ENCODE results near the gene HIPK2. TPM values are rescaled to one million over a fixed set of nuclear protein-coding genes. Genes with fewer than 3 reads are reported as not detected.

The HIPK2 gene
- total RNA-seq, 1 experiment from 2014 or later = 8.6 TPM

GRCh38 chr7:139713061-139713460 lies 64.7 kb downstream of the HIPK2 start:
- Histone ChIP-seq H3K27me3 (ENCODE audit: control insufficient read depth, insufficient read depth, low read length) (no peaks in the 10 kb centered on the region), H3K4me3 (ENCODE audit: insufficient read depth, low read depth, low read length) (no peak overlapping the region), H3K36me3 (replicated peaks; ENCODE audit: control insufficient read depth, insufficient read depth, low read length) (peaks cover 2% of the 10 kb centered on the region)
- DNase-seq = no peak

DNA sequence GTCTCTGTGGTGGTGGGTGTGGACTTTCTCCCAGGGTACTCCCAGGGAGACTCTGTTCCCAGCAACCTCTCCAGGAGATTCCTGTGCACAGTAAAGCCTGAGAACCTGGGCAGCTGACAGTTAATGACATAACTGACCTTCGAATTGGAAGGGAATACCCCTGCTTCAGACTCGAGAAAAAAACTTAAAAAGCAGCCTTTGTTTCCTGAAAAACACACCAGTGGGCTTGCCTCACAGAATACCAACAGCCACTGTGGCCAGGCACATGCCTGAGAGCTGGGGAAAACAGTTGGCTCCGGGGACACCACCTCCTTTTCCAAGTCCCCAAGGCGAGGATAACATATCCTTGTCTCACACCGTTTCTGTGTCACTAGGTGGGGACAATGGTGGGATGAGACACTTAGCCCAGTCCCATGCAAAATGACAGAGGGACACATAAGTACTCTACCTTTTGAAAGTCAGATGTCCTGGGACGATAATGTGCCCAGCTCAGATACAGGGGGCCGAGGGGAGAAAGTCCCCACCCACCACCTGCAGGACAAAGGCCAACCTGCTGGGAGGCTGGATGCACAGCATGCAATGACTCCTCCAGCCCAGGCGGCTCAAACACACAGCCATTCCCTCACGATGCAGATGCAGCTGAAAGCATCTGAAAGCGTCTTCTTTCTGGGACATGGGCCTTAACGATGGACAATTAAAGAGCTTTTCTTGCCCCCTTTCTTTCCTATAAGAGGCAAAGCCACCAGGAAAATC lies 65.6 kb downstream of the HIPK2 start:
- Histone ChIP-seq H3K4me3 (ENCODE audit: insufficient read depth, low read depth, low read length) (no peak overlapping the region), H3K36me3 (replicated peaks; ENCODE audit: control insufficient read depth, insufficient read depth, low read length) (peaks cover 2% of the 10 kb centered on the region), H3K27me3 (ENCODE audit: control insufficient read depth, insufficient read depth, low read length) (no peaks in the 10 kb centered on the region)
- no peak for DNase-seq

DNA sequence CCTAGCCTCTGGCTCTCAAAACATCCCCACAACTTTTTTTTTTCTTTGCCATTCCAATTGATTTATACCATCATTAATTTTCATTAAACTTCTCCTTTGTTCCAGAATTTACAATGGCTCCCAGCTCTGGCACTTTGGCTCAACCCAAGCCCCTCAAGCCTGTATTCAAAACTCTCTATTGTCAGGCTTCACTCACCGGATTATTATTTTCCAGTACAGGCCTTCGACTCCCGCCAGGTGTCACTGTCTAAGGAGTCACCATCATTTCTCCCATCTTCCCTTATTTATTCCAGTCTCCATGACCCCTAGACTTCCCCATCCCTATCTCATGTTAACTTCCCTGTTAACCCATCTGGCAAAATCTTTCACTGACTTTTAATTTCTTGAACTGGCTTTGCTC lies 67.8 kb downstream of the HIPK2 start:
- DNase-seq = no peak
- H3K36me3 ChIP-seq (replicated peaks; ENCODE audit: control insufficient read depth, insufficient read depth, low read length) = no peaks in the 10 kb centered on the region; the same call in 1 of the 2 replicates
- H3K27me3 ChIP-seq (ENCODE audit: control insufficient read depth, insufficient read depth, low read length) = no peaks in the 10 kb centered on the region
- no peak overlapping the region for H3K4me3 ChIP-seq (ENCODE audit: insufficient read depth, low read depth, low read length)

DNA sequence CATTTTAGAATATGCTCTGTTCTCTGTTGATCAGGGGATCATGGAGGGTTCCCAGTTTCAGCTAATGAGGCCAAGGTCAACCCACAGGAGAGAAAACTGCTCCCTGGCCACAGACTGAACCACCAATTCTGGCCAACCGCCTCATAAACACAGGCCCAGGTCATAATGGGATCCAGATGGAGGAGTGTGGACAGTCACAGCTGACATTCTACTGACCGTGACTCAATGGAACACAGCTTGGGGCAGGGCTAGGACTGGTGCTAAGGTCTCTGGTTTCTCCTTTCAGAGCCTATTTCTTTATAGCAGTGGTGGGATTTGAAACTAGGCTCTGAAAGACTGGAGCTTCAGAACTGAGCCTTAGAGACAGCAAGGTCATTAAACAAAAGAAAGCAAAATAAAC lies 68.3 kb downstream of the HIPK2 start:
- H3K27me3 ChIP-seq (ENCODE audit: control insufficient read depth, insufficient read depth, low read length) = no peaks in the 10 kb centered on the region
- no peak overlapping the region for H3K4me3 ChIP-seq (ENCODE audit: insufficient read depth, low read depth, low read length)
- no peaks in the 10 kb centered on the region; the same call in 1 of the 2 replicates for H3K36me3 ChIP-seq (replicated peaks; ENCODE audit: control insufficient read depth, insufficient read depth, low read length)
- no peak for DNase-seq

GRCh38 chr7:139708541-139708940 lies 69.3 kb downstream of the HIPK2 start:
- H3K4me3 ChIP-seq (ENCODE audit: insufficient read depth, low read depth, low read length) = no peak overlapping the region

GRCh38 chr7:139706837-139707236 lies 71.0 kb downstream of the HIPK2 start:
- Histone ChIP-seq H3K27me3 (ENCODE audit: control insufficient read depth, insufficient read depth, low read length) (no peaks in the 10 kb centered on the region), H3K4me3 (ENCODE audit: insufficient read depth, low read depth, low read length) (no peak overlapping the region), H3K36me3 (replicated peaks; ENCODE audit: control insufficient read depth, insufficient read depth, low read length) (no peaks in the 10 kb centered on the region; the same call in 1 of the 2 replicates)
- no peak for DNase-seq

More at GRCh38 chr7:139708541-139708940, 69.3 kb downstream of the HIPK2 start:
- DNase-seq = no peak
- no peaks in the 10 kb centered on the region for H3K27me3 ChIP-seq (ENCODE audit: control insufficient read depth, insufficient read depth, low read length)
- no peaks in the 10 kb centered on the region; the same call in 1 of the 2 replicates for H3K36me3 ChIP-seq (replicated peaks; ENCODE audit: control insufficient read depth, insufficient read depth, low read length)

DNA sequence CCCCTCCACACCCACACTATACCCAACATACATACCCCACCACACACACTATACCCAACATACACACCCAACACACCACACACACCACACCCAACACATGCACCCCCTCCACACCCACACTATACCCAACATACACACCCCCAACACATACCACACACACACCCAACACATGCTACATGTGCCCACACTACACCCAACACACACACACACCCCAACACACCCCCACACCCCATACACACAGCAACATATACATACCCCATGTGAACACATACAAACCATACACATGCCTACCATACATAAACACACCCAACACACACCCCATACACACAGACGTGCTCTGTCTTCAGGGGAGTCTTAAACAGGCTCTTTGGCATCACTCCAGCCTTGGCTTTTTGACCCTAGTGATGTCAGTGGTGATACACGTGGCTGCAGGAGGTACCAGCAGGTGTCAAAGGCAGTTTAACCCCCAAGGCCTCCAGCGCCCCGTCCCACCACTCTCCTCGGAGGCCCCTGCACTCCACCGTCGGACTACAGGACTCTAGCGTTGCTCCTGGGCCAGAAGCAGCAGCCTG lies 73.4 kb downstream of the HIPK2 start:
- no peaks in the 10 kb centered on the region; the same call in 1 of the 2 replicates for H3K36me3 ChIP-seq (replicated peaks; ENCODE audit: control insufficient read depth, insufficient read depth, low read length)
- H3K27me3 ChIP-seq (ENCODE audit: control insufficient read depth, insufficient read depth, low read length) = no peaks in the 10 kb centered on the region
- no peak overlapping the region for H3K4me3 ChIP-seq (ENCODE audit: insufficient read depth, low read depth, low read length)
- DNase-seq = no peak

DNA sequence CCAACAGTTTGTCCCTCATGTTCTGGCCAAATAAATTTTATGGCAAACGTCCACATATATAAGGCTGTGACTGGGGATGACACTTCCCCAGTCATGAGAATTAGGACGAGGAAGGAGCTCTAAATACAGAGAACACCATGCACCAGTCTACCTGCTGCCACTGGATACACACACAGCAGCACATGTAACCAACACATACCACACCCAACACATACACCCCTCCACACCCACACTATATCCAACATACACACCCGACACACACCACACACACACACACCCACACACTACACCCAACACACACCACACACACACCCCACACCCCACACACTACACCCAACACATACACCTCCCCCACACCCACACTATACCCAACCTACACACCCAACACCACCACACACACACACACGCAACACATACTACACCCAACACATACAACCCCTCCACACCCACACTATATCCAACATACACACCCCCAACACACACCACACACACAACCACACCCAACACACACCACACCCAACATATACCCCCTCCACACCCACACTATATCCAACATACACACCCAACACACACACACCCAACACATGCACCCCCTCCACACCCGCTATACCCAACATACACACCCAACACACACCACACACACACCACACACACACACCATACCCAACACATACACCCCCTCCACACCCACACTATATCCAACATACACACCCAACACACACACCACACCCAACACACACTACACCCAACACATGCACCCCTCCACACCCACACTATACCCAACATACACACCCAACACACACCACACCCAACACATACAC lies 74.1 kb downstream of the HIPK2 start:
- Histone ChIP-seq H3K4me3 (ENCODE audit: insufficient read depth, low read depth, low read length) (no peak overlapping the region), H3K27me3 (ENCODE audit: control insufficient read depth, insufficient read depth, low read length) (no peaks in the 10 kb centered on the region), H3K36me3 (replicated peaks; ENCODE audit: control insufficient read depth, insufficient read depth, low read length) (no peaks in the 10 kb centered on the region; the same call in 1 of the 2 replicates)
- no peak for DNase-seq

GRCh38 chr7:139702811-139703486 lies 74.8 kb downstream of the HIPK2 start:
- Histone ChIP-seq H3K27me3 (ENCODE audit: control insufficient read depth, insufficient read depth, low read length) (no peaks in the 10 kb centered on the region), H3K36me3 (replicated peaks; ENCODE audit: control insufficient read depth, insufficient read depth, low read length) (no peaks in the 10 kb centered on the region; the same call in 1 of the 2 replicates), H3K4me3 (ENCODE audit: insufficient read depth, low read depth, low read length) (no peak overlapping the region)
- DNase-seq = no peak

DNA sequence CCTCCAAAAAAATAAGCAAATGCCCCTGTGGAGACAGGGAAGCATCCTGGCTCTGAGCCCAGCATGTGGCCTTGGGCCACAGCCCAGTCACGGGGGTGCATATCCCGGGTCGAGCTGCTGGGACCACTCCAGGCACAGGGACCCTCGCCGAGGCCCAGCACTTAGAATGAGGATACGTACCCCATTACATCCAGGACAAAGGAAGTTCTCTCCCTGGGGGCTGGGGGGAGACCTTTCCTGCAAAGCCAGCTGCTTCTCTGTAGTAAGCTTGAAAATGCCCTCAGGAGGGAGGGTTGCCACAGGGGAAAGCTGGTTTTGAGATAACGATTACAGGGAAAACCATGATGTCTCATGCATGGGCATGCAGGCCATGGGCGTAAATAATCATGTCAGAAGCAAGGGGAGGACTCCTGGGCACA lies 75.5 kb downstream of the HIPK2 start:
- DNase-seq = peak; percentile 68
- H3K4me3 ChIP-seq (ENCODE audit: insufficient read depth, low read depth, low read length) = no peak overlapping the region
- H3K36me3 ChIP-seq (replicated peaks; ENCODE audit: control insufficient read depth, insufficient read depth, low read length) = no peaks in the 10 kb centered on the region; the same call in 1 of the 2 replicates
- H3K27me3 ChIP-seq (ENCODE audit: control insufficient read depth, insufficient read depth, low read length) = no peaks in the 10 kb centered on the region

DNA sequence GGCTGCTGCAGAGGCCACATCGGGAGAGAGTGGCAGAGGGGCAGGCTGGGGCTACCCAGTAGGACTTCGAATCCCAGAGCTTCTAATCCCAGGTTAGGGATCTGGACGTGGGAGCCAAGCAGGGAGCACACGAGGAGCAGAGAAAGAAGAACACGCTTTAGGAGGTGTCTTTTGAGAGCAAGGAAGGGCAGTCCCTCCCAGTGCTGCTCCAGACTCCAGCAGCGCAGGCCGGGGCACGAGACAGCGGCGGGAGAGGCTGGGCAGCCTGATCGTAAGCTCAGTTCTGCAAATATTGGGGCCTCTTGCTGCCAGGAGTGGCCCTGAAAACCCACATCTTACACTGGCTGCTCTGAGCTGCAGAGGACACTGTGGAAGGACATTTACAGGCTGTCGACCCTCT lies 75.9 kb downstream of the HIPK2 start:
- no peaks in the 10 kb centered on the region for H3K27me3 ChIP-seq (ENCODE audit: control insufficient read depth, insufficient read depth, low read length)
- H3K4me3 ChIP-seq (ENCODE audit: insufficient read depth, low read depth, low read length) = no peak overlapping the region
- DNase-seq = no peak
- H3K36me3 ChIP-seq (replicated peaks; ENCODE audit: control insufficient read depth, insufficient read depth, low read length) = no peaks in the 10 kb centered on the region; the same call in 1 of the 2 replicates

DNA sequence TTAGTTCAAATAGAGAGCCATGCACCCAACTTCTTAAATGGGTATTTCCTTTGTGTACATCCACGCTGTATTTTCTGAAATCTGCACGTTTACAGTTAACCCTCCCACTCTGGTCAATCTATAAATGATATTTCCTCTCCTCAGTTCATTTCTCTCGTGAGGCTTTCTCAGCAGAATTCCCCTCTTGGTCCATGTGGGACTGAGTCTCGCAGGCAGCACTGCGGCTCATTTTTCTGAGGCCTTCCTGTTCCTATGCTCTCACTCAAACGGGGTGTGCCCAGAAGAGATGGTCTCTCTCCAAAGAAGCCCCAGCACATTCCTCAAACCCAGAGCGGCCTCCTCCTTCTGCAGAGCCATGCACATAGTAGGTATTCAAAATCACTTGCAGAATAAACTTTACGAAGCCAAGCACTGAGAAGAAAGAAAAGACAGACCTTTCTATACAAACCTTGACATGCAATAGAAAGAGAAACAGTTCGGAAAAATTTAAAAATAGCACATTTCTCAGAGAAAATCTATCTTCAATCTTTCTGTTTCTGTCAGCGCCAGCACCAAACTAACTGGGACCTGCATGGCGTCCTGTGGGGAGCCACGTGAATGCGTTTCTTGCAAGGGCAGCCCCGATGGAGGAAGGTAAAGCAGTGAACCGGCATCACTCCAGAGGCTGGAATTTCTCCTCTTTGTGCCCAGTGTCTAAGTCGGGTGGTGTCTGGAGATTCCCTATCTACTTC lies 77.1 kb downstream of the HIPK2 start:
- H3K36me3 ChIP-seq (replicated peaks; ENCODE audit: control insufficient read depth, insufficient read depth, low read length) = no peaks in the 10 kb centered on the region
- H3K27me3 ChIP-seq (ENCODE audit: control insufficient read depth, insufficient read depth, low read length) = no peaks in the 10 kb centered on the region
- H3K4me3 ChIP-seq (ENCODE audit: insufficient read depth, low read depth, low read length) = no peak overlapping the region
- DNase-seq = no peak

DNA sequence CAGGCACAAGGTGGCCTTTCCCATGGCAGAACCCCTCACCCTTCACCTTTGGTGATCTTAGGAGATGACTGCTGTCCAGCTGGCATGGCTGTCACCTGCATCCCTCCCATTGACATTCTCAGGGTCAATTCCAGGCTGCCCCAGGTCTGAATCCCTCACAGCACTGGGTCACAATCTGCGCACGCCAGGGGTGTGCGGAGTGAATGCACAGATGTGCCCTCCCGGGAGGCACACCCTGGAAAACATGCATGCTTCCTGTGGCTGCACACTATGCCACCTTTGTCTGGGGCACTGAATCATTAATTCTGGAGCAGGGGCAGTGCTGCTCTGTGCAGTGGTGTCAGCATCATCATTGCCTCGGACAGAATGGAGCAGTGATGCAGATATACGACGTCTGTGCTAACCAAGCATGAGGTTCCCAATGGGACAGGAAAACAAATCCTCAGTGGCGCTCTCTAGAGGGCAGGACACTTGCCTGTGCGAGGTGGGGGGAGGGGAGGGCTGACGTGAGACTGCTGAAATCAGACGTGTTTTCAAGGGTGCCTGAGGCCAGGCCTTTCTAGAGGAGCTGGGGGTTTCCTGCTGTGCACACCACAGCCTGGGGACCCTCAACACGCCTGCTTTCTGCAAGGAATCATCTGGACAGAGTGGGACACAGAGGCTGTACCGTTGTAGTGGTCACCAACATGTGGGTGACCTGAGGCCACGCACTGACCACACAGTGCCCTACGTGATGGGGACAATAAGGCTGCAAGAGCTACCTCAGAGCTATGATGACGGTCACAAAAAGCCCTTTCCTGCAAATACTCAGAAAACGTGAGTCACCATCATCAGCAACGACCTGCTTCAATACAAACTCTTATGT lies 77.9 kb downstream of the HIPK2 start:
- H3K27me3 ChIP-seq (ENCODE audit: control insufficient read depth, insufficient read depth, low read length) = no peaks in the 10 kb centered on the region
- H3K4me3 ChIP-seq (ENCODE audit: insufficient read depth, low read depth, low read length) = no peak overlapping the region
- peak; percentile 80 for DNase-seq
- no peaks in the 10 kb centered on the region for H3K36me3 ChIP-seq (replicated peaks; ENCODE audit: control insufficient read depth, insufficient read depth, low read length)
